Neuronal stem cell (in vitro differentiated cells): Measurements from ENCODE around the gene PLIN3.

Experiments used
- DNase-seq: peaks from one replicate; pipeline ENCODE4 v3.0.0-alpha.2; 2013; ENCODE audit warnings: low spot score
- H2AFZ ChIP-seq: one replicate; pipeline ENCODE4 v1.6.1; 2013; ENCODE audit warnings: mild to moderate bottlenecking, low read length, inconsistent platforms
- H2AK5ac ChIP-seq: 2 replicates; pipeline ENCODE4 v1.6.1; 2013; ENCODE audit warnings: low read depth, mild to moderate bottlenecking, inconsistent platforms, low read length, moderate library complexity, mixed read lengths
- H2BK120ac ChIP-seq: 2 replicates; pipeline ENCODE4 v1.6.1; 2013; ENCODE audit warnings: low read depth, mild to moderate bottlenecking, inconsistent platforms, low read length, moderate library complexity, mixed read lengths
- H2BK12ac ChIP-seq: one replicate; pipeline ENCODE4 v1.6.1; 2013; ENCODE audit warnings: low read length, inconsistent platforms
- H2BK15ac ChIP-seq: 2 replicates; pipeline ENCODE4 v1.6.1; 2013; ENCODE audit warnings: mild to moderate bottlenecking, low read length, inconsistent platforms, mixed read lengths
- H2BK5ac ChIP-seq: one replicate; pipeline ENCODE4 v1.6.1; 2013; ENCODE audit warnings: inconsistent platforms, mild to moderate bottlenecking, low read length, moderate library complexity
- H3K14ac ChIP-seq: one replicate; pipeline ENCODE4 v1.6.1; 2013; ENCODE audit warnings: low read length, inconsistent platforms
- H3K18ac ChIP-seq: 2 replicates; pipeline ENCODE4 v1.6.1; 2013; ENCODE audit warnings: low read length, inconsistent platforms
- H3K23ac ChIP-seq: 2 replicates; pipeline ENCODE4 v1.6.1; 2013; ENCODE audit warnings: low read depth, mild to moderate bottlenecking, mixed read lengths, low read length, inconsistent platforms; ENCODE audit not compliant: poor library complexity
- H3K27ac ChIP-seq: replicated peaks from 3 replicates; pipeline ENCODE4 v1.5.1; 2013; ENCODE audit warnings: low read length, inconsistent platforms
- H3K27me3 ChIP-seq, 3 experiments: 2 replicates each; pipeline ENCODE4 v1.6.1; 2013; ENCODE audit warnings: low read length in 3 of 3, mild to moderate bottlenecking in 2 of 3, inconsistent platforms in 1 of 3, low read depth in 1 of 3, mixed read lengths in 1 of 3, moderate library complexity in 1 of 3; ENCODE audit not compliant: control insufficient read depth in 3 of 3, insufficient read depth in 3 of 3
- H3K36me3 ChIP-seq, 2 donors: replicated peaks in 1 of 2; 2 replicates each; pipeline ENCODE4 v1.6.1; 2013; ENCODE audit warnings: low read length in 2 of 2; ENCODE audit not compliant: control insufficient read depth in 2 of 2, insufficient read depth in 2 of 2
- H3K4ac ChIP-seq: 2 replicates; pipeline ENCODE4 v1.6.1; 2013; ENCODE audit warnings: inconsistent platforms, mild to moderate bottlenecking, low read length, moderate library complexity
- H3K4me1 ChIP-seq, 2 donors: 1 replicate in 1 of 2; 2 replicates in 1 of 2; pipeline ENCODE4 v1.6.1; 2013; ENCODE audit warnings: low read length in 2 of 2, low read depth in 1 of 2; ENCODE audit not compliant: control insufficient read depth in 2 of 2, insufficient read depth in 1 of 2
- H3K4me2 ChIP-seq: one replicate; pipeline ENCODE4 v1.6.1; 2013; ENCODE audit warnings: mild to moderate bottlenecking, low read length, inconsistent platforms; ENCODE audit not compliant: insufficient read depth, poor library complexity, severe bottlenecking
- H3K4me3 ChIP-seq, 2 donors: 2 replicates each; pipeline ENCODE4 v1.5.1; 2013; ENCODE audit warnings: low read length in 2 of 2, mild to moderate bottlenecking in 2 of 2, inconsistent platforms in 1 of 2, moderate library complexity in 1 of 2
- H3K79me1 ChIP-seq: one replicate; pipeline ENCODE4 v1.6.1; 2013; ENCODE audit warnings: low read depth, mild to moderate bottlenecking, inconsistent platforms, low read length, moderate library complexity
- H3K9ac ChIP-seq: one replicate; pipeline ENCODE4 v1.6.1; 2013; ENCODE audit warnings: mild to moderate bottlenecking, low read depth, low read length, inconsistent platforms; ENCODE audit not compliant: poor library complexity
- H3K9me3 ChIP-seq, 2 donors: replicated peaks in 1 of 2; 2 replicates each; pipeline versions ENCODE3 to v1.6.1; 2013; ENCODE audit warnings: low read length in 2 of 2, mild to moderate bottlenecking in 2 of 2, inconsistent platforms in 1 of 2, low read depth in 1 of 2, mixed read lengths in 1 of 2, moderate library complexity in 1 of 2; ENCODE audit not compliant: control insufficient read depth in 2 of 2, insufficient read depth in 1 of 2
- H4K8ac ChIP-seq: one replicate; pipeline ENCODE4 v1.6.1; 2013; ENCODE audit warnings: low read depth, mild to moderate bottlenecking, inconsistent platforms, low read length, moderate library complexity
- H4K91ac ChIP-seq: one replicate; pipeline ENCODE4 v1.6.1; 2013; ENCODE audit warnings: low read length, low read depth, mild to moderate bottlenecking, inconsistent platforms; ENCODE audit not compliant: poor library complexity
- WGBS, 2 donors: extraction: QIAGEN DNeasy Blood & Tissue Kit; methylation state at CpG; one replicate each; pipeline ENCODE4 v1.1.7; 2013; ENCODE audit warnings: missing lambda C conversion rate in 2 of 2, mixed read lengths in 1 of 2; ENCODE audit not compliant: insufficient read length in 2 of 2, insufficient replicate concordance in 1 of 2; ENCODE audit errors: extremely low coverage in 2 of 2; 5-methylcytosine and 5-hydroxymethylcytosine counted together

The PLIN3 gene

DNA sequence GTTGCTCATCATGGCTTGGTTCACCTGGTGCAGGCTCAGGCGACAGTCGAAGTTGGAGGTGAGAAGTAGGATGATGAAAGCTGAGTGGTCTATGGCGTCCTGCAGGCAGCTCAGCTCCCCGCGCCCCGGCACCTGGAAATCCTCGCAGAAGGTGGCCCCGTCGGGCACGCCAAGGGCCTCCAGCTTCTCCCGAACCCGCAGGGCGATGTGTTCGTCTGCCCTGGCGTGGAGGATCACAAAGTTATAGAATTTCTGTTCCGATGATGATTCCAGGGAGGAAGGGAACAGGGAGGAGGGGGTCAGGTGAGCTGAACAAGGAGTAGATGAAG is 50.6 kb downstream of the PLIN3 start:
- no peak overlapping the region for H2BK120ac ChIP-seq
- H3K4me2 ChIP-seq = no peak overlapping the region
- no peak overlapping the region for H3K27ac ChIP-seq
- H2BK12ac ChIP-seq = no peak overlapping the region
- no peak overlapping the region for H3K23ac ChIP-seq
- H3K79me1 ChIP-seq = no peaks in the 10 kb centered on the region
- peak overlapping the region; percentile 51 for H3K18ac ChIP-seq
- no peak overlapping the region for H2BK15ac ChIP-seq
- peak overlapping the region; percentile 99 for H2AK5ac ChIP-seq
- H3K9ac ChIP-seq = no peak overlapping the region
- no peak for DNase-seq
- no peak overlapping the region for H3K4me3 ChIP-seq
- H2BK5ac ChIP-seq = no peak overlapping the region
- no peaks in the 10 kb centered on the region for H3K4me1 ChIP-seq
- peak overlapping the region; percentile 77 for H2AFZ ChIP-seq
- no CpG with 5 or more reads among the region's 16 CpGs for WGBS, 2 donors
- no peak overlapping the region for H3K14ac ChIP-seq
- no peaks in the 10 kb centered on the region for H3K36me3 ChIP-seq
- H4K8ac ChIP-seq = no peak overlapping the region
- no peaks in the 10 kb centered on the region for H3K27me3 ChIP-seq
- no peak overlapping the region for H4K91ac ChIP-seq
- peaks cover 3% of the 10 kb centered on the region in 2 donors for H3K9me3 ChIP-seq
- no peak overlapping the region for H3K4ac ChIP-seq

- H3K27ac ChIP-seq = no peak overlapping the region
These were observed 51.1 kb downstream of the PLIN3 start for GRCh38 chr19:4816202-4816949.

DNA sequence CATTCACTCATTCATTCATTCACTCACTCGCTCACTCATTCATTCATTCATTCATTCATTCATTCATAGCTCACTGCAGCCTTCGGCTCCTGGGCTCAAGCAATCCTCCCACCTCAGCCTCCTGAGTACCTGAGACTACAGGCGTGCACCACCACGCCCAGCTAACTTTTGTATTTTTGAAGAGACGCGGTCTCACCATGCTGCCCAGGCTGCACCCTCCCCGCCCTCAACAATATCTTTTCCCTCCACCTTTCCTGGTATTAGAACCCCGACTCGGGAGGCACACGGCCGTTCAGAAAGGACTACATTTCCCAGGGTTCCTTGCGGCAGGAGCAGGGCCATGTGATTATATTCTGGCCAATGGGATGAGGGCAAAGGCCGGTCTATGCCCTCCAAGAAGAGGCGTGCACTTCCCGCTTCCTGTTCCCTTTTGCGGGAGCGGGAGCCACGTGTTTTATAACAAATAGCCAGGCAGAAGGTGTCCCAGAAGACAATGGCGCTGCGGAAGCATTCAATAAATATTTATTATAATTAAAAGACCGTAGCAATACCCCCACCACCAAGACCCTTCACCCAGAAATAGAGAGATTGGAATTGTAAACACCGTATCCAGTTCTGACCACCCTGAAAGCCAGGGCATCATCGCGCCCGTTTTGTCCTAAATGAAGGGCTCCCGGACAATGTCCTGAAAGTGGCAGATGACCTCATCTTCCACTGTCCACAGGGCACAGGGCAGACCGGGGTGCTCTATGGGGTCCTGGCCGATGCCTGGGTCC is 51.9 kb downstream of the PLIN3 start:
- peak overlapping the region; percentile 78 for H2BK120ac ChIP-seq
- H3K9ac ChIP-seq = no peak overlapping the region
- H3K18ac ChIP-seq = peak overlapping the region; percentile 82
- no peaks in the 10 kb centered on the region for H3K79me1 ChIP-seq
- H2BK5ac ChIP-seq = no peak overlapping the region
- peak overlapping the region; percentile 3 for H2BK12ac ChIP-seq
- no peaks in the 10 kb centered on the region for H3K27me3 ChIP-seq
- no peaks in the 10 kb centered on the region for H3K4me1 ChIP-seq
- peak overlapping the region; percentile 49 for H3K14ac ChIP-seq
- H2AFZ ChIP-seq = peak overlapping the region; percentile 77
- H3K4ac ChIP-seq = peak overlapping the region; percentile 69
- H3K36me3 ChIP-seq = no peaks in the 10 kb centered on the region
- H3K9me3 ChIP-seq = peaks cover 3% of the 10 kb centered on the region in 2 donors
- peak overlapping the region; percentile 90 for H2BK15ac ChIP-seq
- peak overlapping the region; percentile 99 for H2AK5ac ChIP-seq
- no peak overlapping the region for H3K4me3 ChIP-seq
- H4K91ac ChIP-seq = peak overlapping the region; percentile 99
- H3K23ac ChIP-seq = peak overlapping the region; percentile 60
- peak overlapping the region; percentile 37 for H3K4me2 ChIP-seq
- DNase-seq = peak; percentile 82
- no peak overlapping the region for H3K27ac ChIP-seq
- peak overlapping the region; percentile 99 for H4K8ac ChIP-seq
- no CpG with 5 or more reads among the region's 28 CpGs for WGBS, 2 donors

More at GRCh38 chr19:4816202-4816949, 51.1 kb downstream of the PLIN3 start:
- H2BK15ac ChIP-seq = peak overlapping the region; percentile 90
- H2BK12ac ChIP-seq = peak overlapping the region; percentile 3
- H2BK5ac ChIP-seq = no peak overlapping the region
- H3K4me1 ChIP-seq = no peaks in the 10 kb centered on the region
- H4K8ac ChIP-seq = peak overlapping the region; percentile 99
- peak overlapping the region; percentile 82 for H3K18ac ChIP-seq
- H3K4me3 ChIP-seq = no peak overlapping the region
- peak overlapping the region; percentile 49 for H3K14ac ChIP-seq
- no peaks in the 10 kb centered on the region for H3K27me3 ChIP-seq
- no peak overlapping the region for H3K4me2 ChIP-seq
- H2BK120ac ChIP-seq = peak overlapping the region; percentile 78
- H3K36me3 ChIP-seq = no peaks in the 10 kb centered on the region
- no CpG with 5 or more reads among the region's 35 CpGs for WGBS, 2 donors
- peak overlapping the region; percentile 69 for H3K4ac ChIP-seq
- H2AK5ac ChIP-seq = peak overlapping the region; percentile 99
- peaks cover 3% of the 10 kb centered on the region in 2 donors for H3K9me3 ChIP-seq
- H4K91ac ChIP-seq = peak overlapping the region; percentile 99
- DNase-seq = no peak
- no peak overlapping the region for H3K9ac ChIP-seq
- H3K79me1 ChIP-seq = no peaks in the 10 kb centered on the region
- peak overlapping the region; percentile 60 for H3K23ac ChIP-seq
- peak overlapping the region; percentile 77 for H2AFZ ChIP-seq
